Lower leg skin (tissue), 3 donors: Measurements from ENCODE around the gene PMP22.

Experiments used
- POLR2A ChIP-seq, 2 donors: fragments of 450-650 bp; IDR thresholded peaks; one replicate each; pipeline ENCODE4 v1.6.1; 2016 to 2017; ENCODE audit warnings: antibody characterized with exemption in 2 of 2, mild to moderate bottlenecking in 1 of 2, moderate library complexity in 1 of 2
- TF ChIP-seq, protein P1 (sequence below), 3 donors: fragments of 450-650 bp; IDR thresholded peaks; one replicate each; pipeline ENCODE4 v1.5.1; 2016; ENCODE audit warnings: antibody characterized with exemption in 3 of 3, mild to moderate bottlenecking in 3 of 3, moderate library complexity in 2 of 3

DNA sequence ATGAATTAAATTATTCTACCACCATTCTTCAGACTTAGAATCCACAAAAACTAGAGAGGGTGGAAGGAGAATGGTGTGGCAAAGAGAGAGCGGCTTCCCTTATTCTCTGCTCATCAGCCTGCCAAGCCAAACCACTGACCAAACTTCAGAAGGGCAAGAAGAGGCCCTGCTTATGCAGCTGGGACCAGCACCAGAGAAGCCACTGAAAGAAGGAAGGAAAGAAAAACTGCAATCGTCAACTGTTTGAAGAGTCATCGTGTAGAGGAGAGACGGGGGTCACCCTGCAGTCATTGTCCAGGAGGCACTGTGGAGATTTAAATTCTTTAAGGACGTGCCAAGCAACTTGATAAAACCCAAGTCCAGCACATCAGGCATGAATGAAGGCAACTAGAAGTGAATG is 15.6 kb downstream of the PMP22 start:
- TF ChIP-seq POLR2A (IDR thresholded peaks at IDR 0.05), result no peak
- TF ChIP-seq, protein P1, sequence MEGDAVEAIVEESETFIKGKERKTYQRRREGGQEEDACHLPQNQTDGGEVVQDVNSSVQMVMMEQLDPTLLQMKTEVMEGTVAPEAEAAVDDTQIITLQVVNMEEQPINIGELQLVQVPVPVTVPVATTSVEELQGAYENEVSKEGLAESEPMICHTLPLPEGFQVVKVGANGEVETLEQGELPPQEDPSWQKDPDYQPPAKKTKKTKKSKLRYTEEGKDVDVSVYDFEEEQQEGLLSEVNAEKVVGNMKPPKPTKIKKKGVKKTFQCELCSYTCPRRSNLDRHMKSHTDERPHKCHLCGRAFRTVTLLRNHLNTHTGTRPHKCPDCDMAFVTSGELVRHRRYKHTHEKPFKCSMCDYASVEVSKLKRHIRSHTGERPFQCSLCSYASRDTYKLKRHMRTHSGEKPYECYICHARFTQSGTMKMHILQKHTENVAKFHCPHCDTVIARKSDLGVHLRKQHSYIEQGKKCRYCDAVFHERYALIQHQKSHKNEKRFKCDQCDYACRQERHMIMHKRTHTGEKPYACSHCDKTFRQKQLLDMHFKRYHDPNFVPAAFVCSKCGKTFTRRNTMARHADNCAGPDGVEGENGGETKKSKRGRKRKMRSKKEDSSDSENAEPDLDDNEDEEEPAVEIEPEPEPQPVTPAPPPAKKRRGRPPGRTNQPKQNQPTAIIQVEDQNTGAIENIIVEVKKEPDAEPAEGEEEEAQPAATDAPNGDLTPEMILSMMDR (IDR thresholded peaks at IDR 0.05), result no peak
